HuH-7.5 (cell line): ENCODE data around the gene OR6M1.

Experiments
- DNase-seq: peaks from one replicate; pipeline ENCODE4 v3.0.0; 2011; ENCODE audit warnings: low spot score

Gene OR6M1

GRCh38 chr11:123775715-123776549, 30.2 kb downstream of the OR6M1 start:
- DNase-seq, result no peak

GRCh38 chr11:123775289-123775688, 30.9 kb downstream of the OR6M1 start:
- DNase-seq, result no peak

GRCh38 chr11:123773959-123774358, 32.2 kb downstream of the OR6M1 start:
- no peak for DNase-seq

- DNase-seq, result no peak
These were observed 33.1 kb downstream of the OR6M1 start for GRCh38 chr11:123773026-123773425.

- DNase-seq, result no peak
These were observed 34.5 kb downstream of the OR6M1 start for GRCh38 chr11:123771664-123772063.

GRCh38 chr11:123770712-123771111, 35.4 kb downstream of the OR6M1 start:
- no peak for DNase-seq

- DNase-seq, result no peak
These were observed 40.5 kb downstream of the OR6M1 start for GRCh38 chr11:123765601-123766000.

- DNase-seq, result no peak
These were observed 43.7 kb downstream of the OR6M1 start for GRCh38 chr11:123762422-123762821.

GRCh38 chr11:123760894-123761293, 45.3 kb downstream of the OR6M1 start:
- DNase-seq, result no peak

GRCh38 chr11:123757976-123758375, 48.2 kb downstream of the OR6M1 start:
- DNase-seq, result no peak

GRCh38 chr11:123755813-123756212, 50.3 kb downstream of the OR6M1 start:
- DNase-seq, result no peak
